Chondrocyte (in vitro differentiated cells): ENCODE results near the gene STON2. TPM values are rescaled to one million over a fixed set of nuclear protein-coding genes. Genes with fewer than 3 reads are reported as not detected.
"Not testable (repeated sequence)": the region's sequence is repeated elsewhere in the genome, so short reads cannot be mapped to it uniquely, and the experiment has no call there.

Source experiments
- DNase-seq: peaks from one replicate; pipeline ENCODE4 v3.0.0; 2021; ENCODE audit warnings: mixed read lengths, low spot score
- H3K27ac Mint-ChIP-seq: one replicate; pipeline ENCODE4 v1.8.0; 2021; ENCODE audit warnings: mild to moderate bottlenecking, moderate library complexity, mixed read lengths; ENCODE audit not compliant: unreplicated experiment
- H3K27me3 Mint-ChIP-seq: 2 replicates; pipeline ENCODE4 v1.8.0; 2021; ENCODE audit warnings: low read depth, mixed read lengths
- H3K36me3 Mint-ChIP-seq: 2 replicates; pipeline ENCODE4 v1.8.0; 2021; ENCODE audit warnings: low read depth, mixed read lengths
- H3K4me1 Mint-ChIP-seq: 2 replicates; pipeline ENCODE4 v1.8.0; 2021; ENCODE audit warnings: low read depth, mild to moderate bottlenecking, mixed read lengths
- H3K4me3 Mint-ChIP-seq: one replicate; pipeline ENCODE4 v1.8.0; 2021; ENCODE audit warnings: mild to moderate bottlenecking, moderate library complexity, mixed read lengths; ENCODE audit not compliant: unreplicated experiment
- H3K9me3 Mint-ChIP-seq: 2 replicates; pipeline ENCODE4 v1.8.0; 2021; ENCODE audit warnings: low read depth, mixed read lengths
- CTCF ChIP-seq: fragments of 200-600 bp; sonication (generic); IDR thresholded peaks from 2 replicates; pipeline ENCODE4 v1.5.0; 2021; ENCODE audit warnings: antibody characterized with exemption, mild to moderate bottlenecking, moderate library complexity
- total RNA-seq: library from RNA; stranded (reverse); gene quantifications from 3 replicates; pipeline ENCODE4 v1.2.1, GENCODE V29; 2021

STON2 gene
- total RNA-seq, 1 donor from 2014 or later = not detected

DNA sequence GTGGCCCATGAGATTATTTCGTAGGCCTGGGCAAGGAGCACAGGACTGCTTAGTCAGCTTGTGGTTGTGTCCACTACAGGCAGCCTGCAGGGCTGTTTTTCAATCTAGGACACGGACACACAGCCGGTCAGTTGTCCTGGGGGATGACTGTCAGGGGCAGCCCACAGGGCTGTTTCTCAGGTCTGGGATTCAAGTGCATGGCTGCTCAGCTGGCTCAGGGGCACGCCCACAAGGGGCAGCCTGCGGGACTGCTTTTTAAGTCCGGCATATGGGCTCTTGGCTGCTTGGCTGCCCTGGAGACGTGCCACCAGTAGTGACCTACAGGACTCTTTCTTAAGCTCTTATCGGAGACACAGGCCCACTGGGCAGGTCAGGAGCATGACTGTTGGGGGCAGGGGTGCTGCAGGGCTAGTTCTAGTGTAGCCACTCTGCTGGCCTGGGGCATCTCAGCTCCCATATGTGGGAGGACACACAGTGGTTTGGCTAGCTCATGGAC lies 152.8 kb downstream of the STON2 start:
- H3K4me1 Mint-ChIP-seq = no peaks in the 10 kb centered on the region
- H3K4me3 Mint-ChIP-seq = no peak overlapping the region
- no peak for DNase-seq
- peaks cover 4% of the 10 kb centered on the region for H3K36me3 Mint-ChIP-seq
- peaks cover 10% of the 10 kb centered on the region for H3K9me3 Mint-ChIP-seq
- no peak for TF ChIP-seq CTCF
- H3K27ac Mint-ChIP-seq = no peak overlapping the region
- H3K27me3 Mint-ChIP-seq = no peaks in the 10 kb centered on the region

- H3K9me3 Mint-ChIP-seq = peaks cover 14% of the 10 kb centered on the region
- peaks cover 4% of the 10 kb centered on the region for H3K36me3 Mint-ChIP-seq
- DNase-seq = no peak
- H3K4me3 Mint-ChIP-seq = no peak overlapping the region
- TF ChIP-seq CTCF = no peak
- H3K4me1 Mint-ChIP-seq = no peaks in the 10 kb centered on the region
- no peak overlapping the region for H3K27ac Mint-ChIP-seq
- H3K27me3 Mint-ChIP-seq = no peaks in the 10 kb centered on the region
Measured at GRCh38 chr14:81246461-81247270, 153.5 kb downstream of the STON2 start.

DNA sequence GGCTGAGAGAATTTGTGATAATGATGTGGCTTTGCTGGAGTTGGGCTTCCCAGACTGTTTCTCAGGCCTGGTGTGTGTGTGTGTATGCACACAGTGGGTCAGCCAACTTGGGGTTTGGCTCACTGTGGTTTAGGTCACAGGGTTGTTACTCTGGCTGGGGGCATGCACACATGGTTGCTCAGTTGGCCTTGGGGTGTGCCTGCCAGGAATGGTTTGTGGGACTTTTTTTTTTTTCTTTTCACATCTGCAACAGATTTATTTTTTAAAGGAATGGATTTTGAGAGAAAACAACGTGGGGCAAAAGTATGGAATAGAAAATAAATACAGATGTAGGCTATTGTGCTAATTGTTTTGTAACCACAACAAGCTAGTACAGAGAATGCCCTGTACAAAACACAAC lies 154.4 kb downstream of the STON2 start:
- Mint-ChIP-seq H3K9me3 (peaks cover 20% of the 10 kb centered on the region), H3K27me3 (no peaks in the 10 kb centered on the region), H3K4me1 (no peaks in the 10 kb centered on the region), H3K36me3 (peaks cover 4% of the 10 kb centered on the region), H3K27ac (no peak overlapping the region), H3K4me3 (no peak overlapping the region)
- TF ChIP-seq CTCF = no peak
- no peak for DNase-seq

DNA sequence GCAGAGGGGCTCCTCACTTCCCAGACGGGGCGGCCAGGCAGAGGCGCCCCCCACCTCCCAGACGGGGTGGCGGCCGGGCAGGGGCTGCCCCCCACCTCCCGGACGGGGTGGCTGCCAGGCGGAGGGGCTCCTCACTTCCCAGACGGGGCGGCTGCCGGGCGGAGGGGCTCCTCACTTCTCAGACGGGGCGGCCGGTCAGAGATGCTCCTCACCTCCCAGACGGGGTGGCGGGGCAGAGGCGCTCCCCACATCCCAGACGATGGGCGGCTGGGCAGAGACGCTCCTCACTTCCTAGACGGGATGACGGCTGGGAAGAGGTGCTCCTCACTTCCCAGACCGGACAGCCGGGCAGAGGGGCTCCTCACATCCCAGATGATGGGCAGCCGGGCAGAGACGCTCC lies 155.7 kb downstream of the STON2 start:
- H3K36me3 Mint-ChIP-seq, H3K27me3 Mint-ChIP-seq, H3K4me3 Mint-ChIP-seq, H3K4me1 Mint-ChIP-seq, H3K27ac Mint-ChIP-seq, DNase-seq: not testable (repeated sequence)
- H3K9me3 Mint-ChIP-seq = peaks cover 26% of the 10 kb centered on the region

DNA sequence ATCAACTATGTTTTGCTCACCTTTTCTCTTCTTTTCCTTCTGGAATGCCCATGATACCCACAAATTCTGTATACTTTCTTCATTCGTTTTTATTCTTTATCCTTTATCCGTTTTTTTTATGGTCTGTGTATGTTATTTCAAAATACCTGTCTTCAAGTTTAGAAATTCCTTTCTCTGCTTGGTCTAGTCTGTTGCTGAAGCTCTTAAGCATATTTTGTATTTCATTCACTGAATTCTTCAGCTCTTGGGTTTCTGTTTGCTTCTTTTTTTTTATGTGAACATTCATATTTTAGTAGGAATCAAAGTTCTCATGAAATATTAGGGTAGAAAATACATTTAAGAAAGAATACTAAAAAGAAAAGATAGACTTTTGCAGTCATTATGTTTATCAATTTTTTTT lies 156.6 kb downstream of the STON2 start:
- H3K27me3 Mint-ChIP-seq = peaks cover 5% of the 10 kb centered on the region
- TF ChIP-seq CTCF = no peak
- no peak for DNase-seq
- H3K9me3 Mint-ChIP-seq = peaks cover 26% of the 10 kb centered on the region
- no peak overlapping the region for H3K27ac Mint-ChIP-seq
- no peak overlapping the region for H3K4me3 Mint-ChIP-seq
- peaks cover 4% of the 10 kb centered on the region for H3K36me3 Mint-ChIP-seq
- no peaks in the 10 kb centered on the region for H3K4me1 Mint-ChIP-seq

- Mint-ChIP-seq H3K9me3 (peaks cover 12% of the 10 kb centered on the region), H3K4me1 (peaks cover 13% of the 10 kb centered on the region)
- H3K27me3 Mint-ChIP-seq, DNase-seq, H3K4me3 Mint-ChIP-seq, H3K27ac Mint-ChIP-seq, H3K36me3 Mint-ChIP-seq: not testable (repeated sequence)
Measured at GRCh38 chr14:81236849-81237248, 163.3 kb downstream of the STON2 start.
